Measurements from ENCODE around the gene TRMT61A.

The TRMT61A gene

GRCh38 chr14:103517174-103517566 is 11.8 kb upstream of the TRMT61A start:
- H3K4me3 Mint-ChIP-seq, result no peak overlapping the region
- H3K27ac Mint-ChIP-seq, result no peak overlapping the region
- H3K4me1 Mint-ChIP-seq (ENCODE audit: low read depth), result peaks cover 8% of the 10 kb centered on the region
- H3K36me3 Mint-ChIP-seq (ENCODE audit: low read depth), result peaks cover 4% of the 10 kb centered on the region
- H3K9me3 Mint-ChIP-seq, result no peaks in the 10 kb centered on the region
- H3K27me3 Mint-ChIP-seq, result peaks cover 6% of the 10 kb centered on the region

GRCh38 chr14:103517721-103518421 is 11.1 kb upstream of the TRMT61A start:
- no peak overlapping the region for H3K27ac Mint-ChIP-seq
- peaks cover 6% of the 10 kb centered on the region for H3K27me3 Mint-ChIP-seq
- no peak overlapping the region for H3K4me3 Mint-ChIP-seq
- no peaks in the 10 kb centered on the region for H3K36me3 Mint-ChIP-seq (ENCODE audit: low read depth)
- H3K4me1 Mint-ChIP-seq (ENCODE audit: low read depth), result peaks cover 8% of the 10 kb centered on the region
- no peaks in the 10 kb centered on the region for H3K9me3 Mint-ChIP-seq

- H3K4me1 Mint-ChIP-seq (ENCODE audit: low read depth), result peaks cover 8% of the 10 kb centered on the region
- no peak overlapping the region for H3K4me3 Mint-ChIP-seq
- no peaks in the 10 kb centered on the region for H3K9me3 Mint-ChIP-seq
- no peaks in the 10 kb centered on the region for H3K36me3 Mint-ChIP-seq (ENCODE audit: low read depth)
- H3K27me3 Mint-ChIP-seq, result peaks cover 8% of the 10 kb centered on the region
- no peak overlapping the region for H3K27ac Mint-ChIP-seq
Measured at GRCh38 chr14:103518422-103519042, 10.5 kb upstream of the TRMT61A start.

GRCh38 chr14:103519043-103519836 is 9.8 kb upstream of the TRMT61A start:
- peaks cover 8% of the 10 kb centered on the region for H3K4me1 Mint-ChIP-seq (ENCODE audit: low read depth)
- peak overlapping the region; percentile 7 for H3K4me3 Mint-ChIP-seq
- H3K27ac Mint-ChIP-seq, result no peak overlapping the region

GRCh38 chr14:103519837-103520212 is 9.2 kb upstream of the TRMT61A start:
- Mint-ChIP-seq H3K4me1 (ENCODE audit: low read depth) (peaks cover 8% of the 10 kb centered on the region), H3K36me3 (ENCODE audit: low read depth) (no peaks in the 10 kb centered on the region), H3K9me3 (no peaks in the 10 kb centered on the region), H3K27me3 (peaks cover 13% of the 10 kb centered on the region), H3K27ac (no peak overlapping the region), H3K4me3 (peak overlapping the region; percentile 53)

More at GRCh38 chr14:103519043-103519836, 9.8 kb upstream of the TRMT61A start:
- Mint-ChIP-seq H3K27me3 (peaks cover 13% of the 10 kb centered on the region), H3K36me3 (ENCODE audit: low read depth) (no peaks in the 10 kb centered on the region), H3K9me3 (no peaks in the 10 kb centered on the region)

GRCh38 chr14:103520269-103520656 is 8.7 kb upstream of the TRMT61A start:
- peaks cover 8% of the 10 kb centered on the region for H3K4me1 Mint-ChIP-seq (ENCODE audit: low read depth)
- H3K27ac Mint-ChIP-seq, result no peak overlapping the region
- H3K9me3 Mint-ChIP-seq, result no peaks in the 10 kb centered on the region
- no peaks in the 10 kb centered on the region for H3K36me3 Mint-ChIP-seq (ENCODE audit: low read depth)
- peak overlapping the region; percentile 53 for H3K4me3 Mint-ChIP-seq
- peaks cover 13% of the 10 kb centered on the region for H3K27me3 Mint-ChIP-seq

- Mint-ChIP-seq H3K4me3 (peak overlapping the region; percentile 43), H3K27me3 (peaks cover 13% of the 10 kb centered on the region), H3K27ac (no peak overlapping the region)
Measured at GRCh38 chr14:103520657-103521437, 8.1 kb upstream of the TRMT61A start.

GRCh38 chr14:103521438-103521950 is 7.5 kb upstream of the TRMT61A start:
- H3K4me3 Mint-ChIP-seq, result no peak overlapping the region
- no peaks in the 10 kb centered on the region for H3K36me3 Mint-ChIP-seq (ENCODE audit: low read depth)
- no peaks in the 10 kb centered on the region for H3K9me3 Mint-ChIP-seq
- no peak overlapping the region for H3K27ac Mint-ChIP-seq
- peaks cover 13% of the 10 kb centered on the region for H3K27me3 Mint-ChIP-seq
- H3K4me1 Mint-ChIP-seq (ENCODE audit: low read depth), result peaks cover 8% of the 10 kb centered on the region

More at GRCh38 chr14:103520657-103521437, 8.1 kb upstream of the TRMT61A start:
- Mint-ChIP-seq H3K36me3 (ENCODE audit: low read depth) (no peaks in the 10 kb centered on the region), H3K9me3 (no peaks in the 10 kb centered on the region), H3K4me1 (ENCODE audit: low read depth) (peaks cover 8% of the 10 kb centered on the region)

- H3K4me1 Mint-ChIP-seq (ENCODE audit: low read depth), result peaks cover 14% of the 10 kb centered on the region
- no peaks in the 10 kb centered on the region for H3K36me3 Mint-ChIP-seq (ENCODE audit: low read depth)
- peaks cover 13% of the 10 kb centered on the region for H3K27me3 Mint-ChIP-seq
- H3K27ac Mint-ChIP-seq, result no peak overlapping the region
- H3K9me3 Mint-ChIP-seq, result no peaks in the 10 kb centered on the region
- peak overlapping the region; percentile 47 for H3K4me3 Mint-ChIP-seq
Measured at GRCh38 chr14:103521951-103522563, 6.9 kb upstream of the TRMT61A start.

GRCh38 chr14:103522649-103523574 is 6.1 kb upstream of the TRMT61A start, which contains the start of gene CKB:
Gene CKB (minus strand): TSS chr14:103522830. CDS start chr14:103522493, 337 bp downstream.
- Mint-ChIP-seq H3K4me3 (peak within 1 kb of the TSS; percentile 47), H3K36me3 (ENCODE audit: low read depth) (no peaks in the 10 kb centered on the region), H3K27ac (no peak within 1 kb of the TSS), H3K4me1 (ENCODE audit: low read depth) (peaks cover 23% of the 10 kb centered on the region), H3K27me3 (peaks cover 13% of the 10 kb centered on the region), H3K9me3 (no peaks in the 10 kb centered on the region)

GRCh38 chr14:103523575-103523954 is 5.4 kb upstream of the TRMT61A start:
- Mint-ChIP-seq H3K4me1 (ENCODE audit: low read depth) (peaks cover 28% of the 10 kb centered on the region), H3K27ac (no peak overlapping the region), H3K4me3 (peak overlapping the region; percentile 10), H3K9me3 (no peaks in the 10 kb centered on the region), H3K27me3 (peaks cover 13% of the 10 kb centered on the region), H3K36me3 (ENCODE audit: low read depth) (no peaks in the 10 kb centered on the region)

GRCh38 chr14:103524002-103524935 is 4.7 kb upstream of the TRMT61A start:
- no peaks in the 10 kb centered on the region for H3K36me3 Mint-ChIP-seq (ENCODE audit: low read depth)
- H3K27ac Mint-ChIP-seq, result no peak overlapping the region
- peaks cover 27% of the 10 kb centered on the region for H3K4me1 Mint-ChIP-seq (ENCODE audit: low read depth)
- peaks cover 13% of the 10 kb centered on the region for H3K27me3 Mint-ChIP-seq
- H3K9me3 Mint-ChIP-seq, result no peaks in the 10 kb centered on the region
- H3K4me3 Mint-ChIP-seq, result no peak overlapping the region
